Hematopoietic multipotent progenitor cell treated with erythropoietin and hydrocortisone succinate and interleukin-3 and kit ligand, for 17 days (in vitro differentiated cells): ENCODE data around the gene ZNF23.

Experiments used
- DNase-seq: peaks from one replicate; pipeline ENCODE4 v3.0.0-alpha.2; 2015; ENCODE audit warnings: low spot score

ZNF23 gene

DNA sequence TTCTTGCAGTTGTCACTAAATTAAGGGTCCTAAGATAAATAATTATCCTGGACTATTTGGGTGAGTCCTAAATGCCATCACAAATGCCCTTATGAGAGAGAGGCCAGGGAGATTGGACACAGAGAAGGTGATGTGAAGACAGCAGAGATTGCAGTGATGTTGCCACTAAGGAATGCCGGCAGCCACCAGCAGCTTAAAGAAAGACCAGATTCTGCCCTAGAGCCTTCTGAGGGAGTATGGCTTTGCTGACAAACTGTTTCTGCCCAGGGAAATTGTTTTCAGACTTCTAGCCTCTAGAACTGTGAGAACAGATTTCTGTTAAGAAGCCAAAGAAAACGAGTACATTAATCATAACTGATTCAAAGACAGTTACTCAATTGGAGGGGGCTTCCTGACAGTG, 10.0 kb upstream of the ZNF23 start:
- peak; percentile 16 for DNase-seq

DNA sequence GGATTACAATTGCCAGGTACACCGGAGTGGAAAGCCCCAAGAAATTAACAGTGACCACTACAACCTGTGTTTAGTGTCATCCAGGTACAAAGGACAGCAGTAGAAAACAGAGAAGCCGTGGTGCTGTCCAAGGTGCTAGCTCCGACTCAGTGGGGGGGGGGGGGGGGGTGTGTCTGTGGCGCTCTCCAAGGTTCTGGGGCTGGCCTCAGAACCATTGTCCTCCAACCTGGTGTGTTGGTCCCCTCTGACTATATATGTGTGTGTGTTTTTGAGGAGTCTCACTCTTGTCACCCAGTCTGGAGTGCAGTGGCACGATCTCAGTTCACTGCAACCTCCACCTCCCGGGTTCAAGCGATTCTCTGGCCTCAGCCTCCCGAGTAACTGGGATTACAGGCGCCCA, 5.8 kb upstream of the ZNF23 start:
- peak; percentile 32 for DNase-seq

DNA sequence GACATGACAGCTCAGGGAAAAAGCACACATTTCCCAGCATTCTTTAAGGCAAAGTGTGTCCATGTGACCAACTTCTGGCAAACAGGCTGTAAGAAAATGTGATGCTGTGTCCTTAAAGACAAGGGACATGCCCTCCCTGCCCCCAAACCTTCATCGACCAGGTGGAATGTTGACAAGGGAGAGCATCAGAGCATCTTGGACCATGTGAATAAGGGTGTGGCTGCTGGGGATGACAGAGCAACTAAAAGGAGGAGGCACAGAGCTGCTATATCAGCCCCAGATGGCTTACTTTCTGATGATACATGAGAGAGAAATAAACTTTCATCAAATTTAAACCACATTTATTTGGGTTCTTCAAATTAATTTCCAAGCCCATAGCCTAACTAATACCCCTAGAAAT, 2.2 kb upstream of the ZNF23 start:
- DNase-seq = peak; percentile 93

DNA sequence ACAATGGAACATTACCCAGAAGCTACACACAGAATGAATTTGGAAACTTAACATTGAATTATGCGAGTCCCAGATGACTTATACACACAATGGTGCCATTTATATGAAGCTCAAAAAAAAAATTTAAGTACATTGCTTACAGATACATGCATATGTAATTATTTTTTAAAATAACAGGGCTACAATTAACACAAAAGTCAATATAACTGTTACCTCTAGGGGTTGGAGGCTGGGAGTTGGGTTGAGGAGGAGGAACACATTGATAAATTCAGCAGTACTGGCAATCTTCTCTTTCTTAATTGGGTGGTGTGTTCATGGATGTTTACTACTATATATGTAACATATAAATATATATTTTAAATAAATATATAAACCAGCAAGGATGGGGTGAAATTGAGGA, 1.1 kb downstream of the ZNF23 start:
- DNase-seq = peak; percentile 75

DNA sequence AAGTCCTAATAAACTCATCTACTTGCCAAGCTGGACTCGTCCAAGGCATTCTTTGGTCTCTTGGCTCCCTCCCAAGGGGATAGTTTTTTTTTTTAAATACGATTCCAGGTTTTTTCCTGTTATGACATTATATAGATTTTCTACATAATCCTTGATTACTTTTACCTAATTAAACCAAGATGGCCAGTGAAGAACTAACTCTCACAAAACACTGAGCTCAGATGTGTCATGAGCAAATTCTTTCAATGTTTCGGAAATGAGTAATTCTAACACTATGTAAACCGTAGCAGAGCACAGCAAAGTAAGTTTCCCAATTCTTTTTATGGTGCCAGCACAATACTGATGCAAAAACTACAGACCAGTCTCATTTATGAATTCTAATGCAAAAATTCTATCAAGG, 1.8 kb downstream of the ZNF23 start:
- peak; percentile 61 for DNase-seq

DNA sequence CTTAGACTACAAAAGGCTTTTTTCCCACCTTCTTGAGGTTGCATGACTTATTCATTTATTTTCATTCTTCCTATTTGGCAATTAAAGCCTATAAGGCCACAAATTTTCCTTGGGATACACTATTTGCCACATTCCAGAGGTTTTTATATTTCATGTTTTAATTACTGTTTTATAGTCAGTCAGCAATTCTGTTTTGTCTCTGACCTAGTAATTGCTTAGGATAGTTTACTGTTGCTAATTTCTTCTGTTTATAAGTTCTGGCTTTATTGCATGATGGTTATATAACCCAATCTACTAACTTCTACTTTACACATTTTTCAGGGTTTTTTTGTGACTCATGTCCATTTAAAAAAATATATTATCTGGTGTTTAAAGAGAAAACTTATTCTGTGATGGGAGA, 2.5 kb downstream of the ZNF23 start:
- DNase-seq = no peak

DNA sequence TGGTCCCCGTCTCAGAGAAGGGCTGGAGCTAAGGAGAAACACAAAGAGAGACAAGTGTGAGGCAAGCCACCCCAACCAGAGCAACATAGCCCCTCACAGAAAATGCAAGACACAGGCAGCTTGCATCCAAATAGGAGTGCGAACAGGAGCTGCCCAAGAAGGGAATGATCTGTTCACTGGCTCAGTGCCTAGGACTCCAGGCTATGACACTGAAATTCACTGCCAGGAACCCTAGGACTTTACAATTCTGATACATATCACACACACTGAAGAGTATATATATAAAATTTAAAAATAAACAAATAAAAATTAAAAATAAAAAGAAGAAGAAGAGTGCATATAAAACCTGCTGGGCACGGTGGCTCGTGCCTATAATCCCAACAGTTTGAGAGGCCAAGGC, 5.2 kb downstream of the ZNF23 start:
- DNase-seq = peak; percentile 4

DNA sequence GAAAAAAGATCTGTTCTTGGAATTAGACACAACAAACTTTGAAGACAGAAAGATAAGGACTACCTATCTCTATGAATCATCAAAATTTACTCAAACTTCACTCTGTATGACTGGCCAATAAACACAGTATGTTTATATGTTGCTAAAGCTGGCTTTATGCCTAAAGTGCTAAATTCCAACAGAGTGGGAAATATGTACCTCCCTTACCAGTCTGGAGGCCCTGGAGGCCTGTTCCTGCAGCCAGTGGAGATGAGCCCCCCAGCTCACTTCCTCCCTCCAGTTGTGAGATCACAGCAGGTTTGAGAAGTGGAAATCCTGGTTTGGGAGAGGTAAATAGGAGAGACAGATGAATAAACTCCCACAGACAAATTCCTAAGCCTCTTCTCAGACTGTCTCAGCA, 9.0 kb downstream of the ZNF23 start:
- peak; percentile 75 for DNase-seq

DNA sequence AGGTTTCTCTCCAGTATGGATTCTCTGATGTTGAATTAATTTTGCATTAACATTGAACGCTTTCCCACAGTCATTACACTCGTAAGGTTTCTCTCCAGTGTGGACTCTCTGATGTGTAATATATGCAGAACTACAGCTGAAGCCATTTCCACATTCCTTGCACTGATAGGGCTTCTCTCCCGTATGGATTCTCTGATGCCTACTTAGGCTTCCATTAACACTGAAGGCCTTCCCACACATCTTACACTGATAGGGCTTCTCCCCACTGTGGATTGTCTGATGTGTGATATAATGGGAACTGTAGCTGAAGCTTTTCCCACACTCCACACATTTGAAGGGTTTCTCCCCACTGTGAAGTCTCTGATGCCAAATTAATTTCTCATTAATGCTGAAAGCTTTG, 13.0 kb downstream of the ZNF23 start:
- DNase-seq = no peak

DNA sequence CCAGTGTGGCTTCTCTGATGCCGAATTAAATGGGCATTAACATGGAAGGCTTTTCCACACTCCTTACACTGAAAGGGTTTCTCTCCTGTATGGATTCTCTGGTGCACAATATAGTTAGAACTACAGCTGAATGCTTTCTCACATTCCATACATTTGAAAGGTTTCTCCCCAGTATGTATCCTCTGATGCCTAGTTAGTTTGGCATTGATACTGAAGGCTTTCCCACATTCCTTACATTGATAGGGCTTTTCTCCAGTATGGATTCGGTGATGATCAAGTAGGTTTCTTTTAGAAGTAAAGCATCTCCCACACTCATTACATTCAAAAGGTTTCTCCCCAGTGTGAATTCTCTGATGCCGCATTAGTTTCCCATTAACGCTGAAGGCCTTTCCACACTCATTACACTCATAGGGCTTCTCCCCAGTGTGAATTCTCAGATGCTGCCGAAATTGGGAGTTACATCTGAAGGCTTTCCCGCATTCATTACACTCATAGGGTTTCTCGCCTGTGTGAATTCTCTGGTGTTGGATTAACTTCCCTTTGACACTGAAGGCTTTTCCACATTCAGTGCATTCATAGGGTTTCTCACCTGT, 13.7 kb downstream of the ZNF23 start:
- DNase-seq = no peak

DNA sequence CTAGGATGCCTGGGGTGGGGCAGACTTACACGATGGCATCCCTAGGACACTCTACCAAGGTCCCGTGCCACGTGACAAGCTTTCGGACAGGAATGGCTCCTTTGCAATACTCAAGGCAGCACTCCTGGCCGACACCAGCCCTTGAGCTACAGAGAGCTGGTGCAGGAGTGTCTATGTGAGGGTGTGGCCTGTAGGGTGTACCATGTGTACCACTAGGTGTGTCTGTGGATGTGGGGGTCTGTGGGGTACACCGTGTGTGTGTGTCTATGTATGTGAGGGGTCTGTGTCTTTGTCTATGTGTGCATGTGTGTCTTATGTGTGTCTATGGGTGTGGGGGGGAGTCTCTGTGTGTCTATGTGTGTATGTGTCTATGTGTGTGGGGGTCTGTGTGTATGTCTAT, 18.3 kb downstream of the ZNF23 start:
- DNase-seq = no peak

DNA sequence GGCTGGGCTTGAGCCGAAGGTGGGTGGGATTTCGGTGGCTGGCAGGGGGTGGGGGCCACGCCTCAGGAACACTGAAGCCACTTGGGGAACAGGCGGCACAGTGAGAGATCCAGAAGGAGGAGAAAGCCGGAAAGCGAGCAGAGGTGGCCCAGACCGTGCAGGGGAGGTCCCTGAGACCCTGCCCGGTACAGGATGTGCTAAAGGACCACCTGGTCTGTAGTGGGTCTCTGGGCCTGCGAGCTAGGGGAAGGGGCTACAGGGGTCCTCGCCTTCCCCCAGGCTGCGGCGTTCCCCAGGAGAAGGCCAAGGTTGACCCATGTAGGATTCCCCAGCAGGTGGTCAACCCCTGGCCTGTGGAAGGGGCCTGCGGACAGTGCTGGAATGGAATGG, 20.0 kb downstream of the ZNF23 start, which contains the start of gene TLE7:
TLE7 (minus strand) TSS at position 4 of the 390 bp plus-strand sequence. CDS start 8,730 bp downstream, outside the sequence.
- DNase-seq = no peak

DNA sequence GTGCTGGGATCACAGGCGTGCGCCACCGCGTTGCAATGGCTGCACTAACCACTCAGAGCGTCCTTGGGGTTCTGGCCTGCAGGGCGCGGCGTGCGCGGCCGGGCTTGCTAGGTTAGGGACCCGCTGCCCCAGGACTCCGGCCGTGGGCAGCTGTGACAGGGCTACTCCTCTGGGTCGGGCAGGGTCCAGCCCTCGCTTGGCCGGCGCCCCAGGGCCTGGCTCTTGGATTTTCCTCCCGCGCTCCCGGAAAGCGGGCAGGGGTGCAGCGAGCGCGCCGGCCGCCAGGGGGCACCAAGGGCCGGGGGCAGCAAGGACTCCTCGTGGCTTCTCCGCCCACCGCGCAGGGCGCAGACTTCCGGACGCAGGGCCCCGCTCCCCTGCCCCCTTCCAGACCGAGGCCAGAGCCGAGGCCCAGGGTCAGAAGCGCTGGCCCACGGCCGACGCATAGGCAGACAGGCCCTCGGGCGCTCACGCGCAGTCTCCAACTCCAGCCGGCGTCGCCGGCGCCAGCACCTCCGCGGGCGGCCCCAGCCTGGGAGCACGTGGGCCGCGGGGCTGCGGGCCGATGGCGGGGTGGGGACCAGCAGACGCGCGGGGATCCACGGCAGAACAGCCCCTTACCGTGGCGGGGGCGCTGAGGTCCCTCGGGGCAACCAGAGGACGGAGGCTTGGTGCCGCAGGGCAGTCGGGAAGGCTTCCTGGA, 20.5 kb downstream of the ZNF23 start:
- DNase-seq = peak; percentile 53

DNA sequence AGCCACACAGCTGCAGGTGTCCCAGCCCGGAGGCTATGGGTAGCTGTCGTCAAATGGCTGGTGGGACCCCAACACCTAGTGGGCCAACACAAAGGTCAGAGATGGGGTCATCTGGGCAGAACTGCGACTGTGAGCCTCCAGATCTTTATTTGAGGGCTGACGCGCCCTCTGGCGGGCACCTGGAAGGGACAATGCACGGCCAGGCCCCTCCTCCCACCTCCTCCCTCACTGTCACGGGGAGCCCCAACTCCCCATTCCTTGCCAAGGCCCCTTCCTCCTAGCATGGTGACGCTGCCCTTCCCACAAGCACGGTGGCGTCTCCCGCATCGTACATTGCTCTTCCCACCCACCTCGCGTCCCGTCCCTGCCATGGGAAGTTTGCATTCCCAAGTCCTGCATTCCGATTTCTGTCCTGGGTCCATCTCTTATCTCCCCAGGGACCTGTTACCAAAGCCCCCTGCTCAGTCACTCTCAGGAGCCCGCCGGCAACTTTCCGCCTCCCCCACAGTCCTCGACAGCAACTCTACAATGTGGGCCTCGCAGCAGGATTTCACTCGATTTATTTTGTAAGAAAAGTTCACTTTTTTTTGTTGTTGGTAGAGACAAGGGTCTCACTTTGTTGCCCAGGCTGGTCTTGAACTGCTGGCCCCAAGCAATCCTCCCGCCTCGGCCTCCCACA, 21.2 kb downstream of the ZNF23 start:
- DNase-seq = peak; percentile 36

DNA sequence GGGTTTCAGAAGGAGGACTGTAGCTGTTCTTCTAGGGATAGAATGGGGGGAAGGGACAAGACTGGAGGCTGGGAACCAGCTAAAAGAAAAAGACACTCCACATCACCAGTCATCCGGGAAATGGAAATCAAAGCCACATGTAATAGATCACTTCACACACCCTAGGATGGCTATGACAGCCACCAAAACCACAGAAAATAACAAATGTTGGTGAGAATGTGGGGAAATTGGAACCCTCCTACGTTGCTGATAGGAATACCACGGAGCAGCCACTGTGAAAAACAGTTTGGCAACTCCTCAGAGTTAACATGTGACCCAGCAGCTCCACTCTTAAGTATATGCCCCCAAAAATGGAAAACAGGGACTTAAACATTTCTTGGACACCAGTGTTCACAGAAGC, 22.5 kb downstream of the ZNF23 start:
- no peak for DNase-seq

DNA sequence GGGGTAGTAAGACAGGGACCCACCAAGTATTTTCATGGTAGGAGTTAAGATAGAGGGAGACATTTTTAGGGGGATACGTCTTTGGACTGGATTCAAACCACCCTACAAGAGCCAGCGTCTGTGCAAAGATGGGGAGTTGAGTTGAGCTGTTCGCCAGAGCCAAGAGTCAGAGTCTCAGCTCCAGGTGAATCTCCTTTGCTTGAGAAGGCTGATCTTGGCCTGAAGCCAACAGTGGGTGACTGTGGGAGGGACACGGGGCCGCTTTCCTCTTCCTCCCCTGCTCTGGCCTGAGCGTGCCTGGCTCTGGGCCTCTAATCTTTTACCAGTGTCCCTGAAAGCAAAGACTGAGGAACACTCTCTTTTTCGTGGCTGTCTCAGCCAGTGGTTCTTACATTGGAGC, 25.6 kb downstream of the ZNF23 start:
- DNase-seq = no peak

DNA sequence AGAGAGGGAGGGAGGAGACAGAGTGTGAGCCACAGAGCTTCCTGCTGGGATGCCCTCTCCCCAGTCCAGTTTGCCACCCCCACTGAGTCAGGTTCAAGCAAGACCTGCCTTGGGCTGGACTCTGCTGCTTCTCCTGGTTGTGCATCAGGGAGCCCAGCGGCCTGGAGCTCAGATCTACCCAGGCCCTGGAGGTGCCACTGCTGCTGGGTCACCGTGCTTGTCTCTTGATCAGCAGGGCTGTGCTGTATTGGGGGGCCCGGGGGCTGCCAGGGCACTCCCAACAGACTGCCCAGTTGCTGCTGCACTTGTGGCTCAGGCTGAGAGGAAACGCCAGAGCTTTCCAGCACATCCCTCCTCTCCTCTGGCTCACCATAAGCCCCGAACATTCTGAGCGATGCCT, 29.1 kb downstream of the ZNF23 start:
- DNase-seq = no peak

DNA sequence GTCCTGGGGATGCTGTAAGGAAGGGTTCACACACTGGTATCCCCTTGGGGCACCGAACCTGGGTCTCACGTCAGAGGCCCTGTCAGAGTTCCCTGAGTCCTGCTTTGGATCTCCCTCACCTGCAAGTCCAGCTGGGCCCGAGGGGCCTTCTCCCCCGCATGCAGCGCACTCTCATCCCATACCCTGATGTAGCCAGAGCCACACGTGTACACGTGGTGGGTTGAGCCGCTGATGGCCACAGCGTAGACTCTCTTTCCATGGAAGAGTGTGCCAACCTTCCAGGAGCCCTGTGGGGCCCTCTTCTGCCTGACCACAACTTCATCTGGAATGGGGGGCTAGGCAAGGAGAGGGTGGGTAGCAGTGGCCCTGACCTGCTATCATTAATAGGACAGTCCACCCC, 30.1 kb downstream of the ZNF23 start:
- DNase-seq = no peak

DNA sequence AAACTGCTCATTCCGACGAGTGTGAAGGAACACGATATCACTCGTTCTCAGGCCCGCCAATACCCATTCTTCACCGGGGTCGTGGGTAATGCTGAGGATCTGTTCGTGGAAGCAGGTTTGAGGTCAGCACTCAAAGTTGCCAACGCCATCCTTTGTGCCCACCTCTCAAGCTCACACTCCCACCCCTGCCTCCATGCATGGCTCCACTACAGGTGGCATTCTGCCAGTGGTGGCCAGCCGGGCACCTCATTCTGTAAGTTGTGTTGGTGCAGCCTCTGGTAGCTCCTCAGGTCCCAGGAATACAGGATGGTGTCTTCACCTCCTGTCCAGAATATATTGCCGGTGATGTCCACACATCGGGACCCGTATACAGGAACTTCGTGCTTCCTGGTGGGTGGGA, 30.9 kb downstream of the ZNF23 start:
- DNase-seq = no peak

DNA sequence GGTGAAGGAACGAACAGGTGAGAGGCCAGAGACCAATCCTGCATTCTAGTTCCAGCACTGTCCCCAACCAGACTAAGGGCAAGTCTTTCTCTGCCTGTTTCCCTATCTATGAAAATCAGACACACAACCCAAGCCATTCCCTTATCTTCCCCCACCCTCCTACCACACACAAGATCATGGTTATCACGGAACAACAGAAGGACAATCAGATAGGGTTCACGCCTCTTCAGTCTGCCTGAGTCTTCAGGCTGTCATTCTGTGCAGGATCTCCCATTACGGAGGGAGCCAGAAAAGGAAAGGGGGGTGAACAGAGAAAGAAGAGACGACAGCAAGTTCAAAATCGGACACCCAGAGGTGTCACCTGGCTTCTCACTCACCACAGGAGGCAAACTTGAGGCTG, 31.3 kb downstream of the ZNF23 start:
- DNase-seq = no peak

DNA sequence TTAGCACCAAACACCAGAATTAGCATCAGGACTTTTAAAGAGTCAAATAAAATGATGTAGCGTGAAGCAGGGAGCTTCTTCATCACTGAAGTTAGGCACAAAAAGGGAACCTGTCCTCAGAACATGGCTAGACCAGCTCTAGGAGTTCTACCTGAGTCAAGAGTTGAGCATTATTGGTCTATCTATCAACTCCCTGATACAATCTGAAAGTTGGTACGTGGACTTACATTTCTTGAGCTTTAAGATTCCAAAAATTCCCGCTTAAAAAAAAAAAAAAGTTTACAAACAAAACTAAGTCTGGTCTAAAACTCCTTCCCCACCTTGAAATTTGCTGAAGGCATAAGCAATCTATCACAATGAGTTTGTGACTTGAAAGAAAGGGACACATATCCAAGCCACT, 32.5 kb downstream of the ZNF23 start:
- DNase-seq = no peak

DNA sequence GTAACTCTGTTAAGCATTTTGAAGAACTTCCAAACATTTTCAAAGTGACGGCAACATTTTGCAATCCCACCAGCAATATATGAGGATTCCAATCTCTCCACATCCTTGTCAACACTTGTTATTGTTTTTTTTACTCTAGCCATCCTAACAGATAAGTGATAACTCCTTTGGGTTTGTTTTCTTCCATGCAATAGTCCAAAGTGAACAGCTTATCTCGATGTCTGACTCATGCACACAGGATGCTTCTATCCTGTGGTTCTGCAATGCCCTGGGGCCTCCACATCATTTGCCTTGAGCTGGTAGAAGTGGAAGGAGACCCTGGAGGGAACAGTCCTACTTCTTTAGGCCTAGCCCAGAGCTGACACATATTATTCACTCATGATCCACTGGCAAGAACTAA, 33.2 kb downstream of the ZNF23 start:
- no peak for DNase-seq

DNA sequence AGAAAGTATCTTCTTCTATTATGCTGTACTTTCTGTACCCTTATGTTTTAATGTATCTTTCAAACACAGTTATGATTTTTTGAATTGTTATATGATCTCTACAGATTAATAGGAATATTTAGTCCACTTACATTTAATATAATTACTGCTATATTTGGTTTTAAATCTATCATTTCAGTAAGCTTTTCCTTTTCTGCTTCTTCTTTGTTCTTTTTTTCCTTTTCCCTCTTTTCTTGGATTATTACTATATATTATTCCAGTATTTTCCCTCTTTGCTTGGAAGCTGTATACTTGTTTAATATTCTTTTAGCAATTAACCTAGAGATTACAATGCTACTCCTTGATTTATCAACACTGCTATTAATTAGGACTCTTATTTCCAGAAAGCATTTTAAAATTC, 33.7 kb downstream of the ZNF23 start:
- DNase-seq = no peak
